ENCODE results near the gene SATL1.

DNA sequence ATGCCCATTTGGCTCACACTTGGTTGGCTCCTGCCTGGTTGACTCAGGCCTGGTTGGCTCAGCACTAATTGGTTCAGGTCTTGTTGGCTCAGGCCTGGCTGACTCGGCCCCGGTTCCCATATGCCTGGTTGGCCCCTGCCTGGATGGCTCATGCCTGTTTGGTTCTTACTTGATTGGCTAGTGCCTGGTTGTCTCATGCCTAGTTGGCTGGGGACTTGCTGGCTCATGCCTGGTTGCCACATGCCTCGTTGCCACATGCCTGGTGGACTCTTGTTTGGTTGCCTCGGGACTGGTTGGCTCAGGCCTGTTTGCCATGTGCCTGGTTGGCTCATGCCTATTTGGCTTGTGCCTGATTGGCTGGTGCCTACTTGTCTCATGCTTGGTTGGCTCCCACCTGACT is 136.2 kb downstream of the SATL1 start:
- TF ChIP-seq, protein P1, sequence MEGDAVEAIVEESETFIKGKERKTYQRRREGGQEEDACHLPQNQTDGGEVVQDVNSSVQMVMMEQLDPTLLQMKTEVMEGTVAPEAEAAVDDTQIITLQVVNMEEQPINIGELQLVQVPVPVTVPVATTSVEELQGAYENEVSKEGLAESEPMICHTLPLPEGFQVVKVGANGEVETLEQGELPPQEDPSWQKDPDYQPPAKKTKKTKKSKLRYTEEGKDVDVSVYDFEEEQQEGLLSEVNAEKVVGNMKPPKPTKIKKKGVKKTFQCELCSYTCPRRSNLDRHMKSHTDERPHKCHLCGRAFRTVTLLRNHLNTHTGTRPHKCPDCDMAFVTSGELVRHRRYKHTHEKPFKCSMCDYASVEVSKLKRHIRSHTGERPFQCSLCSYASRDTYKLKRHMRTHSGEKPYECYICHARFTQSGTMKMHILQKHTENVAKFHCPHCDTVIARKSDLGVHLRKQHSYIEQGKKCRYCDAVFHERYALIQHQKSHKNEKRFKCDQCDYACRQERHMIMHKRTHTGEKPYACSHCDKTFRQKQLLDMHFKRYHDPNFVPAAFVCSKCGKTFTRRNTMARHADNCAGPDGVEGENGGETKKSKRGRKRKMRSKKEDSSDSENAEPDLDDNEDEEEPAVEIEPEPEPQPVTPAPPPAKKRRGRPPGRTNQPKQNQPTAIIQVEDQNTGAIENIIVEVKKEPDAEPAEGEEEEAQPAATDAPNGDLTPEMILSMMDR (IDR thresholded peaks at IDR 0.05), result no peak
- no peak for TF ChIP-seq POLR2A (IDR thresholded peaks at IDR 0.05)
